CD4-positive, alpha-beta T cell treated with Interleukin-15 for 4 hours (primary cell): ENCODE results near the gene FHOD3.
"Not testable (repeated sequence)": the region's sequence is repeated elsewhere in the genome, so short reads cannot be mapped to it uniquely, and the experiment has no call there.

ENCODE experiments used
- DNase-seq: peaks from one replicate; pipeline ENCODE4 v3.0.0-alpha.2; 2020; ENCODE audit warnings: low spot score

Gene FHOD3

GRCh38 chr18:36711813-36712444, 414.4 kb downstream of the FHOD3 start:
- no peak for DNase-seq

DNA sequence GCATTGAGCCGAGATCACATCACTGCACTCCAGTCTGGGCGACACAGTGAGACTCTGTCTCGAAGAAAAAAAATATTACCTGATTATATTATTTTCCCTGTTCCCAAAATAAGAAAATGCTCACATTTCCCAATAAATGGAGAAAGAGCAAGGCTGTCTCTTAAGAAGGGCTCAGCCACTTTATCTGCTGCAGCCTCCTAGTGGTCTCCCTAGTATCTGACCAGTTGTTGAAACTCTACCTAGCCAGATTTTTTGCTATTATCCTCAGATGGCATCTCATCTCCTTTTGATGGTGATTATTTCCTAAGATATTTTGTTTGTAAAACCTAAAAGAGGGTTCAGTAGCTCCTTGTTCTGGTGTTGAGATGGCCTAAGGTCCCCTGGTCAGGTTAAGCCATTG, 417.0 kb downstream of the FHOD3 start:
- no peak for DNase-seq

- no peak for DNase-seq
Observed at GRCh38 chr18:36717422-36718110, 420.1 kb downstream of the FHOD3 start.

- no peak for DNase-seq
Observed at GRCh38 chr18:36718705-36719328, 421.3 kb downstream of the FHOD3 start.

- DNase-seq, result no peak
Observed at GRCh38 chr18:36719630-36720029, 422.1 kb downstream of the FHOD3 start.

GRCh38 chr18:36721351-36721750, 423.8 kb downstream of the FHOD3 start:
- DNase-seq, result not testable (repeated sequence)

GRCh38 chr18:36724169-36724568, 426.7 kb downstream of the FHOD3 start:
- DNase-seq, result no peak

DNA sequence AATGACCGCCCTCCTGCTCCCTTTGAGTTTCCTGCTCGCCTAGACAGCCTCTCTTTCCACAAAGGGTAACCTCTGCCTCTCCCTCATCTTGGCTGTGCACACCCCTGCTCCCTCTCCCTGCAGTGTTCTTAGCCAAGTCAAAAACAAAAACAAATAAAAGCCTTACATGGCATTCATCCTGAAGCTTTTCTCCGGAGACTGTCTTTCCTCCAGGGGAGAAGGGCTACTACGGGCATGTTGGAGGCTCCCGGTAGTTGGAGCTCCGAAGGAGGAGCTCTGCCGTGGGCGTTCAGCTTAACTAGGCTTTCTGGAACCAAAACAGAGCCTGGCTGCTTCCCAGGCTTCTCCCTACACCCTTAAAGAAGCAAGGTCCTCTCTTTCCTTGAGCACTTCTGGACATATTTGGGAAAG, 427.1 kb downstream of the FHOD3 start:
- no peak for DNase-seq

DNA sequence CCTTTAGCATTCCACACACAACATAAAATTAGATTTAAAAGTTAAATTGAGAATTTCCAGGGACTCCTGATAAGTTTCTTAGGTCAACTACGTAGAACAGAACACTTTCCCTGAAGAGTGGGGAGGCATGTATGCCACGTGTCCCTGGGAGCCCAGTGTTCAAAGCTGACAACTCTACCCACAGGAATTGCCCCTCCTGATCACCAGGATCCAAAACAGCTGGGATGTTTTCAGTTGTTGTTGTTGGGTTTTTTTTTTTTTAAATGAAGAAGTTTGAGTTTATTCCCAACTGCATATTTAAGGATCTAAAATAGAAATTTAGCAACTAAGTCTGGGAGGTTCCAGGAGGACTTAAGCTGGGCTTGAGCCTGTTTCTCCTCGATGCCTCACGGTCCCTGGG, 430.8 kb downstream of the FHOD3 start:
- DNase-seq, result no peak

DNA sequence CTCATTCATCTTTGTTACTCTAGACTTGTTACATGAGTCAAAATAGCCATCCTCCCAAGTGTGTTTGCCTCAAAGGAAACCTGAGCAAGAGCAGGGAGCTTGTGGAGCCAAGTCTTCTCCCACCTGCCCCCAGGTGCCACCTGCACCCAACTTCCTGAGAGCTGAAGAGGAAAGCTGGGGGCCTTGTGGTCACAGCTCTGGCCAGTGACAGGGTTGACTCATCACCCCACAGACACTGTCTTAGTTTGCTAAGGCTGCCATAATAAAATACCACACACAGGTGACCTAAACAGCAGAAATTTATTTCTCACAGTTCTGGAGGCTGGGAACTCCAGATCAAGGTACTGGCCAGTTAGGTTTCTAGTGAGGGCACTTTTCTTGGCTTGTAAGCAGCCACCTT, 431.7 kb downstream of the FHOD3 start:
- no peak for DNase-seq

DNA sequence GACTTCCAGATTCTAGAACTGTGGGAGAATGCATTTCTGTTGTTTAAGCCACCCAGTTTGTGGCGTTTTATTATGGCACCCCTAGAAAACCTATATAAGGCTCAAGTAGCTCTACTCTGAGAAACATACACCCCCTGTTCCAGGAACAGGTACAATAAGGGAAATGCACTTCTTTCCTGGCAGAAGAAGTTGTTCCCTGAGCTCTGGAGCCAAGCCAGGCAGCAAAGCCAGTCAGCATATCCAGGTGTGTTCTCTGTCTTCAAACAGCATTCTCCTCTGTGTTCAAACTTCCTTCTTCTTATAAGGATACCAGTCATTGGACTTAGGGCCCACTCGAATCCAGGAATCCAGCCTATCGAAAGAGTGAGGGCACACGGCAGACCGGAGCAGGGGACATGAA, 434.8 kb downstream of the FHOD3 start:
- no peak for DNase-seq

DNA sequence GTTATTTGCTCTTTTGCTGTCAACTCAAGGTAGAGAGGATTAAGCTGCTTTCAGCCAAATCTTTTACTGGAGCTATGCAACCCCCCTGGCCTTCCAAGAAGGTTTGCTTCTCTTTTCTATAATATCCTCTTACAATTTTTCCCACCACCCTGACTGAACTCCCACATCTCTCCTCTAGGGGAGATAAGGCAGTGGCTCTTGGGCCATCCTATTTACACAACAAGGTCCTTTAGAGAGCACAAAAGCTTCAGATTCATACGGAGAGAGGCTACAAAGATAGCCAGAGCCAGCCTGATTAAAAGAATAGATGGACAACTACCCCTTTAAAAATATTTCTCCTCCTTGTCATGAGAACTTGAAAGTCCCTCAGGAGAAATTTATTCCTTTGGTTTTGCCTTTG, 435.6 kb downstream of the FHOD3 start:
- no peak for DNase-seq

- no peak for DNase-seq
Observed at GRCh38 chr18:36734596-36734995, 437.1 kb downstream of the FHOD3 start.

DNA sequence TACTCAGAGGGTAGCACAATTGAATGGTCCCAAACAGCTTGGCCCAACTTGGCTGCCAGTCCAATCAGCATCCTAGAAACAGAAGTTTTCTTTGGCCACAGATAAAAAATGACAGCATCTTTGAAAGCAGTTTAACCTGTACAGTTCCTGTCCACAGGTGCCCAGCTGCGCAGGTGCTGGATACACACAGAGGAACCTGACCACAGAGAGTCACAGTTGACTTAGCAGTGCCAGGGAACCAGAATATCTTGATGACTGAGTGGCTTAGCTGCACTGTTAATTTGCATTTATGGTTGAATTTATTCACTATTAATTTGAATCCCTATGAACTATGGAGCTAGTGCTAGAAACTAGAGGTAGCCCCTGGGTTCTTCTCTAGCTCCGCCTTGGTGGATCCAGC, 437.6 kb downstream of the FHOD3 start:
- DNase-seq, result no peak

GRCh38 chr18:36736094-36736493, 438.6 kb downstream of the FHOD3 start:
- DNase-seq, result no peak

- DNase-seq, result no peak
Observed at GRCh38 chr18:36737316-36737715, 439.8 kb downstream of the FHOD3 start.

- no peak for DNase-seq
Observed at GRCh38 chr18:36744261-36744876, 446.9 kb downstream of the FHOD3 start.

DNA sequence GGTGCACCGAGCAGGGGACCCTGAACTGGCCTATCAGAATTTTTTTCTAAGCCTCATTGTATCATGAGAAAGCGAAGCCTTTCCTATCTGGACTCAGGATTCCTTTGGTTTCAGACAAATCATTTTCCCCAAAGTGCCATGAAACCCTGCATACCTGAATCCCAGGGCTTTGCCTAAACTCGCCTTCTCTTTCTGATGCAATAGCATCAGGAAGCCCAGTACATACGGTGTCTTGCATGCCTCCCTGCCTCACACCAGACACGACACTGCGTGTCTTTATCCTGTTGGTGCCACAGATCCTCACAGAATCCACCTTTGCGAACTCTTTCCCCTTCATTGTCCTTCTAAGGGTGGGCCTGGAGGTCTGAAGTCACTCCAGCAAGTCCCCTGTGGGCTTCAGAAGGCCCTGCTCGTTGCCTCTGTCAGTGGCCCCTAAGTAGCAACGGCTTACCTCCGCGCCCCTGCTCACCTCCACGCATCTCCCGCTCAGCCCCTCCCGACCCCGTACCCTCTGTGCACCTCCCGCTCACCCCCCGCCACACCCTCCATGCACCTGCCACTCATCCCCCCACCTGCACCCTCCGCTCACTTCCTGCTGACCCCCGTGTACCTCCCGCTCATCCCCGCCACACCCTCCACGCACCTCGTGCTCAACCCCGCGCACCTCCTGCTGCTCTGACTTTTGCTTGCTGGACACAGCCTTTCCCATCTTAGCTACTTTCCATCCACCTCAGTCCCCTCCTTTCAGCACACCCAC, 447.9 kb downstream of the FHOD3 start:
- DNase-seq, result no peak

- no peak for DNase-seq
Observed at GRCh38 chr18:36752929-36753865, 455.7 kb downstream of the FHOD3 start.

GRCh38 chr18:36756242-36756641, 458.7 kb downstream of the FHOD3 start:
- no peak for DNase-seq

DNA sequence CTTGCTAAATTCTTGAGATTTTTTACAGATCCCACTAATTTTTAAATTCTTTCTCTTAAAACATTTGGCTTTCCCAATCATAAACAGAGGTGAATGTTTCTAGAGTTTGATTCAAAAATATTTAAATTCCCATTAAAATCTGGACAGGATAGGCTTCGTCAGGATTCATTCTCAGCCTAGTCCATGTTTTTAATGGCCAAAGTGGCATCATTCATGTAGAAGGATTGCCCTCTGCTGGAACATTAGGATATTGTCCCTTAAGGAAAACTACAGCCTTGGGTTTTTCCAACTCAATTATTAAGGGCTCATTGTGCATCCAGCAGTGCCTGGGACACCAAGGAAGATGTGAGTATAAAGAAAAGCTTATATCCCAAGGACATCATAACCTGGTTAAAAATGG, 459.6 kb downstream of the FHOD3 start:
- DNase-seq, result no peak
